Panc1 (cell line): ENCODE results near the gene RRP8.

Experiments
- CTCF ChIP-seq: fragments of 450-650 bp; IDR thresholded peaks from 2 replicates; pipeline ENCODE4 v1.5.1; 2017; ENCODE audit warnings: mild to moderate bottlenecking
- POLR2AphosphoS5 ChIP-seq: IDR thresholded peaks from 2 replicates; pipeline ENCODE4 v1.6.1; 2012; ENCODE audit warnings: mild to moderate bottlenecking, low read depth, low read length, moderate library complexity
- SIN3A ChIP-seq: IDR thresholded peaks from 2 replicates; pipeline ENCODE4 v1.6.1; 2012; ENCODE audit warnings: low read depth, mild to moderate bottlenecking, low read length, moderate library complexity, borderline replicate concordance; ENCODE audit not compliant: insufficient read depth
- TCF7L2 ChIP-seq: IDR thresholded peaks from 2 replicates; pipeline ENCODE4 v1.6.1; 2011; ENCODE audit warnings: mild to moderate bottlenecking, low read depth, low read length, inconsistent platforms

GRCh38 chr11:6566704-6567370 lies 36.6 kb downstream of the RRP8 start:
- TF ChIP-seq CTCF (no peak), POLR2AphosphoS5 (no peak), SIN3A (no peak), TCF7L2 (no peak)
